Measurements from ENCODE around the gene MECR. TPM values are rescaled to one million over a fixed set of nuclear protein-coding genes. Genes with fewer than 3 reads are reported as not detected.

MECR gene
- total RNA-seq, 1 donor from 2014 or later, result 28.8 TPM

GRCh38 chr1:29193879-29194455 is 36.8 kb downstream of the MECR start:
- no peak for DNase-seq (ENCODE audit: low spot score, unreplicated experiment)
- Mint-ChIP-seq H3K36me3 (ENCODE audit: insufficient read depth) (peaks cover 18% of the 10 kb centered on the region), H3K4me3 (ENCODE audit: low read depth) (no peak overlapping the region), H3K27me3 (no peaks in the 10 kb centered on the region), H3K4me1 (ENCODE audit: low read depth) (no peaks in the 10 kb centered on the region), H3K27ac (no peak overlapping the region), H3K9me3 (ENCODE audit: low read depth) (peaks cover 4% of the 10 kb centered on the region)
- TF ChIP-seq CTCF (IDR thresholded peaks at IDR 0.05; ENCODE audit: unreplicated experiment), result no peak

- Mint-ChIP-seq H3K27me3 (no peaks in the 10 kb centered on the region), H3K9me3 (ENCODE audit: low read depth) (peaks cover 4% of the 10 kb centered on the region), H3K27ac (no peak overlapping the region), H3K4me1 (ENCODE audit: low read depth) (no peaks in the 10 kb centered on the region), H3K4me3 (ENCODE audit: low read depth) (no peak overlapping the region), H3K36me3 (ENCODE audit: insufficient read depth) (peaks cover 18% of the 10 kb centered on the region)
- no peak for TF ChIP-seq CTCF (IDR thresholded peaks at IDR 0.05; ENCODE audit: unreplicated experiment)
- no peak for DNase-seq (ENCODE audit: low spot score, unreplicated experiment)
These were observed 40.0 kb downstream of the MECR start for GRCh38 chr1:29190718-29191117.

GRCh38 chr1:29186707-29187106 is 44.0 kb downstream of the MECR start:
- no peak for DNase-seq (ENCODE audit: low spot score, unreplicated experiment)
- Mint-ChIP-seq H3K4me1 (ENCODE audit: low read depth) (peaks cover 3% of the 10 kb centered on the region), H3K9me3 (ENCODE audit: low read depth) (peaks cover 4% of the 10 kb centered on the region), H3K4me3 (ENCODE audit: low read depth) (no peak overlapping the region), H3K27ac (peak overlapping the region; percentile 31), H3K27me3 (no peaks in the 10 kb centered on the region), H3K36me3 (ENCODE audit: insufficient read depth) (peaks cover 12% of the 10 kb centered on the region)
- no peak for TF ChIP-seq CTCF (IDR thresholded peaks at IDR 0.05; ENCODE audit: unreplicated experiment)

GRCh38 chr1:29186252-29186651 is 44.5 kb downstream of the MECR start:
- no peak for DNase-seq (ENCODE audit: low spot score, unreplicated experiment)
- no peaks in the 10 kb centered on the region for H3K27me3 Mint-ChIP-seq
- H3K4me3 Mint-ChIP-seq (ENCODE audit: low read depth), result no peak overlapping the region
- H3K27ac Mint-ChIP-seq, result peak overlapping the region; percentile 31
- peaks cover 9% of the 10 kb centered on the region for H3K36me3 Mint-ChIP-seq (ENCODE audit: insufficient read depth)
- peaks cover 4% of the 10 kb centered on the region for H3K9me3 Mint-ChIP-seq (ENCODE audit: low read depth)
- no peak for TF ChIP-seq CTCF (IDR thresholded peaks at IDR 0.05; ENCODE audit: unreplicated experiment)
- H3K4me1 Mint-ChIP-seq (ENCODE audit: low read depth), result peaks cover 3% of the 10 kb centered on the region

GRCh38 chr1:29183287-29183686 is 47.4 kb downstream of the MECR start:
- Mint-ChIP-seq H3K36me3 (ENCODE audit: insufficient read depth) (peaks cover 7% of the 10 kb centered on the region), H3K4me1 (ENCODE audit: low read depth) (peaks cover 20% of the 10 kb centered on the region)
- no peak for TF ChIP-seq CTCF (IDR thresholded peaks at IDR 0.05; ENCODE audit: unreplicated experiment)

More at GRCh38 chr1:29183287-29183686, 47.4 kb downstream of the MECR start:
- Mint-ChIP-seq H3K27me3 (no peaks in the 10 kb centered on the region), H3K9me3 (ENCODE audit: low read depth) (no peaks in the 10 kb centered on the region), H3K27ac (peak overlapping the region; percentile 62), H3K4me3 (ENCODE audit: low read depth) (no peak overlapping the region)
- no peak for DNase-seq (ENCODE audit: low spot score, unreplicated experiment)

Data from progenitor cell of endocrine pancreas (in vitro differentiated cells).